H9 (cell line): Measurements from ENCODE around the gene CDX2. TPM values are rescaled to one million over a fixed set of nuclear protein-coding genes. Genes with fewer than 3 reads are reported as not detected.

Source experiments
- DNase-seq: peaks from one replicate; pipeline ENCODE4 v3.0.0-alpha.2; 2017
- H2AFZ ChIP-seq: one replicate; pipeline ENCODE4 v1.6.1; 2013; ENCODE audit warnings: mild to moderate bottlenecking, low read length, control low read depth, moderate library complexity
- H2AK5ac ChIP-seq: 2 replicates; pipeline ENCODE4 v1.6.1; 2013; ENCODE audit warnings: low read length, control low read depth, mixed read lengths; ENCODE audit not compliant: insufficient read length
- H2BK120ac ChIP-seq: one replicate; pipeline ENCODE4 v1.6.1; 2013; ENCODE audit warnings: low read depth, mild to moderate bottlenecking, low read length, control low read depth, inconsistent platforms; ENCODE audit not compliant: poor library complexity, severe bottlenecking
- H2BK12ac ChIP-seq: 2 replicates; pipeline ENCODE4 v1.6.1; 2013; ENCODE audit warnings: low read length, control low read depth, mixed read lengths, low read depth; ENCODE audit not compliant: insufficient read length
- H2BK15ac ChIP-seq: 2 replicates; pipeline ENCODE4 v1.6.1; 2013; ENCODE audit warnings: low read depth, low read length, control low read depth
- H2BK20ac ChIP-seq: one replicate; pipeline ENCODE4 v1.6.1; 2013; ENCODE audit warnings: low read depth, mild to moderate bottlenecking, low read length, control low read depth, inconsistent platforms; ENCODE audit not compliant: poor library complexity, severe bottlenecking
- H2BK5ac ChIP-seq: 2 replicates; pipeline ENCODE4 v1.6.1; 2013; ENCODE audit warnings: low read length, control low read depth, mixed read lengths; ENCODE audit not compliant: insufficient read length
- H3K14ac ChIP-seq: 2 replicates; pipeline ENCODE4 v1.6.1; 2013; ENCODE audit warnings: low read length, control low read depth; ENCODE audit not compliant: insufficient read depth
- H3K18ac ChIP-seq: 2 replicates; pipeline ENCODE4 v1.6.1; 2013; ENCODE audit warnings: low read depth, mild to moderate bottlenecking, mixed read lengths, low read length, control low read depth; ENCODE audit not compliant: insufficient read length
- H3K23ac ChIP-seq: 2 replicates; pipeline ENCODE4 v1.6.1; 2013; ENCODE audit warnings: low read length, control low read depth, mixed read lengths, low read depth; ENCODE audit not compliant: insufficient read length
- H3K23me2 ChIP-seq: 2 replicates; pipeline ENCODE4 v1.6.1; 2013; ENCODE audit warnings: low read depth, mild to moderate bottlenecking, mixed read lengths, low read length, control low read depth; ENCODE audit not compliant: insufficient read length, poor library complexity, severe bottlenecking
- H3K27ac ChIP-seq: 2 replicates; pipeline ENCODE4 v1.5.1; 2013; ENCODE audit warnings: low read length, control low read depth, mixed read lengths, low read depth; ENCODE audit not compliant: insufficient read length
- H3K27me3 ChIP-seq: 2 replicates; pipeline ENCODE4 v1.6.1; 2013; ENCODE audit warnings: low read length, control low read depth, inconsistent platforms; ENCODE audit not compliant: insufficient read depth
- H3K4ac ChIP-seq: 2 replicates; pipeline ENCODE4 v1.6.1; 2013; ENCODE audit warnings: low read depth, mild to moderate bottlenecking, control low read depth, inconsistent platforms, low read length, moderate library complexity
- H3K4me1 ChIP-seq: 2 replicates; pipeline ENCODE4 v1.6.1; 2013; ENCODE audit warnings: low read length, control low read depth, inconsistent platforms; ENCODE audit not compliant: insufficient read depth
- H3K4me2 ChIP-seq: 2 replicates; pipeline ENCODE4 v1.6.1; 2013; ENCODE audit warnings: low read length, control low read depth, mixed read lengths; ENCODE audit not compliant: insufficient read length, insufficient read depth
- H3K56ac ChIP-seq: 2 replicates; pipeline ENCODE4 v1.6.1; 2013; ENCODE audit warnings: low read depth, mild to moderate bottlenecking, mixed read lengths, low read length, control low read depth; ENCODE audit not compliant: insufficient read length
- H3K79me1 ChIP-seq: 2 replicates; pipeline ENCODE4 v1.6.1; 2013; ENCODE audit warnings: low read depth, mild to moderate bottlenecking, moderate library complexity, low read length, control low read depth, inconsistent platforms; ENCODE audit not compliant: insufficient read depth, poor library complexity, severe bottlenecking
- H3K79me2 ChIP-seq: 2 replicates; pipeline ENCODE4 v1.6.1; 2013; ENCODE audit warnings: low read length, control low read depth, inconsistent platforms; ENCODE audit not compliant: insufficient read depth
- H3K9ac ChIP-seq: 2 replicates; pipeline ENCODE4 v1.6.1; 2013; ENCODE audit warnings: low read length, control low read depth, mixed read lengths; ENCODE audit not compliant: insufficient read length; ENCODE audit errors: extremely low read depth
- H3K9me3 ChIP-seq: one replicate; pipeline ENCODE4 v1.6.1; 2013; ENCODE audit warnings: low read depth, low read length, inconsistent platforms; ENCODE audit not compliant: control insufficient read depth
- H3T11ph ChIP-seq: one replicate; pipeline ENCODE4 v1.6.1; 2013; ENCODE audit warnings: mild to moderate bottlenecking, low read length, control low read depth, inconsistent platforms
- H4K20me1 ChIP-seq: one replicate; pipeline ENCODE4 v1.6.1; 2013; ENCODE audit not compliant: control insufficient read depth, insufficient read length, insufficient read depth
- H4K5ac ChIP-seq: 2 replicates; pipeline ENCODE4 v1.6.1; 2013; ENCODE audit warnings: low read depth, mild to moderate bottlenecking, mixed read lengths, low read length, control low read depth; ENCODE audit not compliant: insufficient read length
- H4K8ac ChIP-seq: replicated peaks from 2 replicates; pipeline ENCODE4 v1.6.1; 2013; ENCODE audit warnings: low read length, control low read depth, mixed read lengths, low read depth; ENCODE audit not compliant: insufficient read length
- H4K91ac ChIP-seq: 2 replicates; pipeline ENCODE4 v1.6.1; 2013; ENCODE audit warnings: low read depth, mild to moderate bottlenecking, moderate library complexity, mixed read lengths, low read length, control low read depth; ENCODE audit not compliant: insufficient read length
- H3K27ac Mint-ChIP-seq, 3 experiments: 2 replicates in 2 of 3; 3 replicates in 1 of 3; pipeline ENCODE4 v1.8.0; 2020 to 2021; ENCODE audit warnings: mixed read lengths in 3 of 3, mild to moderate bottlenecking in 1 of 3, moderate library complexity in 1 of 3
- H3K27me3 Mint-ChIP-seq: 2 replicates; pipeline ENCODE4 v1.8.0; 2021; ENCODE audit warnings: low read depth, mild to moderate bottlenecking, moderate library complexity, mixed read lengths
- H3K36me3 Mint-ChIP-seq, 3 experiments: 2 replicates in 2 of 3; 3 replicates in 1 of 3; pipeline ENCODE4 v1.8.0; 2020 to 2021; ENCODE audit warnings: low read depth in 3 of 3, mixed read lengths in 3 of 3; ENCODE audit not compliant: insufficient read depth in 1 of 3
- H3K4me1 Mint-ChIP-seq, 2 experiments: 2 replicates each; pipeline ENCODE4 v1.8.0; 2020; ENCODE audit warnings: mixed read lengths in 2 of 2
- H3K4me3 Mint-ChIP-seq, 2 experiments: 2 replicates in 1 of 2; 3 replicates in 1 of 2; pipeline ENCODE4 v1.8.0; 2020 to 2021; ENCODE audit warnings: mild to moderate bottlenecking in 2 of 2, mixed read lengths in 2 of 2, moderate library complexity in 1 of 2
- H3K9me3 Mint-ChIP-seq, 2 experiments: 2 replicates in 1 of 2; 3 replicates in 1 of 2; pipeline ENCODE4 v1.8.0; 2020; ENCODE audit warnings: mild to moderate bottlenecking in 2 of 2, mixed read lengths in 2 of 2, moderate library complexity in 1 of 2
- WGBS: extraction: QIAGEN DNeasy Blood & Tissue Kit; methylation state at CpG from one replicate; pipeline ENCODE4 v1.1.7; 2013; ENCODE audit warnings: missing lambda C conversion rate, low lambda C conversion rate, mixed read lengths; ENCODE audit not compliant: insufficient read length; ENCODE audit errors: extremely low coverage; 5-methylcytosine and 5-hydroxymethylcytosine counted together
- total RNA-seq: library from RNA; stranded (reverse); gene quantifications from 2 replicates; pipeline ENCODE4 v1.2.1, GENCODE V29; 2021
- TF ChIP-seq, protein P1 (sequence below): fragments of 200-600 bp; sonication (generic); conservative IDR thresholded peaks from 3 replicates; pipeline ENCODE4 v1.8.0; 2021; ENCODE audit warnings: antibody characterized with exemption, mild to moderate bottlenecking

Gene CDX2
- total RNA-seq, 1 experiment from 2014 or later = not detected

DNA sequence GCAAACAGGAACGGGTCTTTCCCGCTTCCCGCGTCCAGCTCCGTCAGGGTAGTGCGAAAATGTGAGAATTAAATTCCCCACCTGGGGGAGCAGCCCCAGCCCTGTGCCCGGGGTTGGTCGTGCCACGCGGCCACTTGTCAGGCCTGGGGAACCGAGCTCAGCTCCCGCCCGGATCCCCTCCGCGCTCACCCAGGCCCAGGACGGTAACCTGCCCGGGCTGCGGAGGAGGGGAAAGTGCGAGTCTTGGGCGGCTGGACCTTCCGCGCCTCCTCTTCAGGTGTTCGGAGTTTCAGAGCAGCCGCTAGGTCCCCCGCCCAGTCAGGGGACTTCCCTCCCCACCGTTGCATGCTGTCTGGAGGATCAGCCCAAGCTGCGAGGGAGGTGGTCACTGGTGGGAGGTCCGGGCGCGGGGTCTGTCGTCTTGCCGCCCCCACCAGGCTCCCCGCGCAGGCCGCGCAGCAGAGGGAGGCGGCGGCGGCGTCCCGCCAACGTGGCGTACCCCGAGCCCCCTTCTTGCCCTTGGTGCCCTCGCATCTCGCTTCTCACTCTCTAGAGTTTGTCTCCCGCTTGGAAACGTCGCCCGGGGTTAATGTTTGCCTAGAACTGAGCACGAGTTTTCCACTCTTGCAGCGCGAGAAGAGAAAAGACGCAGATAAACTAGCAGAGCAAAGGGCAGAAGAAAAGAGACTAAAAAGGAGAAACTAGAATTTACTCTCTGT lies 11.3 kb upstream of the CDX2 start:
- H3K4me2 ChIP-seq = no peak overlapping the region

More for the DNA sequence above, 11.3 kb upstream of the CDX2 start:
- Mint-ChIP-seq H3K27ac (no peak overlapping the region), H3K9me3 (peaks cover 0 to 12% of the 10 kb centered on the region in 2 experiments; a peak in 2 of 5 replicates), H3K36me3 (peaks cover 0 to 2% (median 0%) of the 10 kb centered on the region in 3 experiments; a peak in 2 of 7 replicates), H3K27me3 (peaks cover 100% of the 10 kb centered on the region), H3K4me1 (peaks cover 10 to 22% of the 10 kb centered on the region in 2 experiments), H3K4me3 (peak overlapping the region in 1 of 2 experiments; percentile 62; a peak in 1 of 5 replicates)
- TF ChIP-seq, protein P1, sequence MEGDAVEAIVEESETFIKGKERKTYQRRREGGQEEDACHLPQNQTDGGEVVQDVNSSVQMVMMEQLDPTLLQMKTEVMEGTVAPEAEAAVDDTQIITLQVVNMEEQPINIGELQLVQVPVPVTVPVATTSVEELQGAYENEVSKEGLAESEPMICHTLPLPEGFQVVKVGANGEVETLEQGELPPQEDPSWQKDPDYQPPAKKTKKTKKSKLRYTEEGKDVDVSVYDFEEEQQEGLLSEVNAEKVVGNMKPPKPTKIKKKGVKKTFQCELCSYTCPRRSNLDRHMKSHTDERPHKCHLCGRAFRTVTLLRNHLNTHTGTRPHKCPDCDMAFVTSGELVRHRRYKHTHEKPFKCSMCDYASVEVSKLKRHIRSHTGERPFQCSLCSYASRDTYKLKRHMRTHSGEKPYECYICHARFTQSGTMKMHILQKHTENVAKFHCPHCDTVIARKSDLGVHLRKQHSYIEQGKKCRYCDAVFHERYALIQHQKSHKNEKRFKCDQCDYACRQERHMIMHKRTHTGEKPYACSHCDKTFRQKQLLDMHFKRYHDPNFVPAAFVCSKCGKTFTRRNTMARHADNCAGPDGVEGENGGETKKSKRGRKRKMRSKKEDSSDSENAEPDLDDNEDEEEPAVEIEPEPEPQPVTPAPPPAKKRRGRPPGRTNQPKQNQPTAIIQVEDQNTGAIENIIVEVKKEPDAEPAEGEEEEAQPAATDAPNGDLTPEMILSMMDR = no peak
- no peak overlapping the region for H4K5ac ChIP-seq
- no peak overlapping the region for H3K56ac ChIP-seq
- H2BK120ac ChIP-seq = no peak overlapping the region
- no peak overlapping the region; the same call in 1 of the 2 replicates for H3K14ac ChIP-seq
- H2AFZ ChIP-seq = no peak overlapping the region
- H2BK20ac ChIP-seq = no peak overlapping the region
- no CpG with 5 or more reads among the region's 54 CpGs for WGBS
- H3K4ac ChIP-seq = no peak overlapping the region
- H2BK5ac ChIP-seq = no peak overlapping the region
- H4K8ac ChIP-seq = no peak overlapping the region
- no peak overlapping the region for H3T11ph ChIP-seq
- no peaks in the 10 kb centered on the region for H3K79me2 ChIP-seq
- no peak overlapping the region for H2BK15ac ChIP-seq
- peaks cover 2% of the 10 kb centered on the region for H4K20me1 ChIP-seq
- H3K27me3 ChIP-seq = peaks cover 85% of the 10 kb centered on the region
- no peaks in the 10 kb centered on the region for H3K4me1 ChIP-seq
- no peak overlapping the region for H2AK5ac ChIP-seq
- no peaks in the 10 kb centered on the region for H3K23me2 ChIP-seq
- no peak for DNase-seq
- H3K79me1 ChIP-seq = no peaks in the 10 kb centered on the region
- H4K91ac ChIP-seq = no peak overlapping the region
- H2BK12ac ChIP-seq = no peak overlapping the region
- no peak overlapping the region for H3K18ac ChIP-seq
- H3K23ac ChIP-seq = no peak overlapping the region
- no peak overlapping the region for H3K9ac ChIP-seq
- no peak overlapping the region for H3K27ac ChIP-seq
- H3K9me3 ChIP-seq = no peaks in the 10 kb centered on the region
